ENCODE data around the gene STMND1. TPM values are rescaled to one million over a fixed set of nuclear protein-coding genes. Genes with fewer than 3 reads are reported as not detected.
A peak's percentile ranks its signal among the peaks of the same experiment; 100 is the strongest.
"Not testable (repeated sequence)": the region's sequence is repeated elsewhere in the genome, so short reads cannot be mapped to it uniquely, and the experiment has no call there.

Gene STMND1
- not detected for total RNA-seq

GRCh38 chr6:17101422-17102257 is at the start of gene STMND1:
TSS of gene STMND1 (plus strand) at chr6:17102050. CDS start at chr6:17102258, 208 bp downstream.
- H3K4me1 Mint-ChIP-seq, result peaks cover 2% of the 10 kb centered on the region
- peaks cover 36% of the 10 kb centered on the region for H3K27me3 Mint-ChIP-seq
- H3K9me3 Mint-ChIP-seq, result no peaks in the 10 kb centered on the region
- ChIA-PET CTCF (no interaction called here), POLR2A (no interaction called here)
- H3K4me3 Mint-ChIP-seq, result peak within 1 kb of the TSS; percentile 26
- H3K36me3 Mint-ChIP-seq (ENCODE audit: low read depth), result no peaks in the 10 kb centered on the region
- H3K27ac Mint-ChIP-seq, result no peak within 1 kb of the TSS
- DNase-seq, result no peak

GRCh38 chr6:17054647-17055046 is 47.2 kb upstream of the STMND1 start:
- H3K27ac Mint-ChIP-seq, result no peak overlapping the region
- H3K4me1 Mint-ChIP-seq, result no peaks in the 10 kb centered on the region
- CTCF ChIA-PET, result no interaction called here
- no peaks in the 10 kb centered on the region for H3K36me3 Mint-ChIP-seq (ENCODE audit: low read depth)
- no peak for DNase-seq
- POLR2A ChIA-PET, result no interaction called here
- no peak overlapping the region for H3K4me3 Mint-ChIP-seq
- H3K9me3 Mint-ChIP-seq, result no peaks in the 10 kb centered on the region
- H3K27me3 Mint-ChIP-seq, result peaks cover 6% of the 10 kb centered on the region

GRCh38 chr6:17057322-17057721 is 44.5 kb upstream of the STMND1 start:
- Mint-ChIP-seq H3K4me1 (no peaks in the 10 kb centered on the region), H3K27ac (no peak overlapping the region), H3K4me3 (no peak overlapping the region), H3K27me3 (peaks cover 8% of the 10 kb centered on the region), H3K9me3 (no peaks in the 10 kb centered on the region), H3K36me3 (ENCODE audit: low read depth) (no peaks in the 10 kb centered on the region)
- DNase-seq, result no peak
- ChIA-PET POLR2A (no interaction called here), CTCF (no interaction called here)

GRCh38 chr6:17058550-17058949 is 43.3 kb upstream of the STMND1 start:
- Mint-ChIP-seq H3K36me3 (ENCODE audit: low read depth) (no peaks in the 10 kb centered on the region), H3K9me3 (no peaks in the 10 kb centered on the region), H3K4me1 (no peaks in the 10 kb centered on the region), H3K27me3 (peaks cover 11% of the 10 kb centered on the region), H3K27ac (no peak overlapping the region), H3K4me3 (no peak overlapping the region)
- DNase-seq, result no peak
- ChIA-PET CTCF (no interaction called here), POLR2A (no interaction called here)

GRCh38 chr6:17059022-17059421 is 42.8 kb upstream of the STMND1 start:
- Mint-ChIP-seq H3K36me3 (ENCODE audit: low read depth) (no peaks in the 10 kb centered on the region), H3K4me3 (no peak overlapping the region), H3K9me3 (no peaks in the 10 kb centered on the region), H3K4me1 (no peaks in the 10 kb centered on the region), H3K27me3 (peaks cover 11% of the 10 kb centered on the region), H3K27ac (no peak overlapping the region)
- POLR2A ChIA-PET, result no interaction called here
- no peak for DNase-seq
- CTCF ChIA-PET, result no interaction called here

GRCh38 chr6:17059850-17060249 is 42.0 kb upstream of the STMND1 start:
- Mint-ChIP-seq H3K9me3 (no peaks in the 10 kb centered on the region), H3K27ac (no peak overlapping the region), H3K4me3 (no peak overlapping the region), H3K27me3 (peaks cover 14% of the 10 kb centered on the region), H3K4me1 (no peaks in the 10 kb centered on the region), H3K36me3 (ENCODE audit: low read depth) (no peaks in the 10 kb centered on the region)
- ChIA-PET CTCF (no interaction called here), POLR2A (no interaction called here)
- no peak for DNase-seq

- ChIA-PET CTCF (no interaction called here), POLR2A (no interaction called here)
- Mint-ChIP-seq H3K36me3 (ENCODE audit: low read depth) (no peaks in the 10 kb centered on the region), H3K4me3 (no peak overlapping the region), H3K9me3 (no peaks in the 10 kb centered on the region), H3K27ac (no peak overlapping the region), H3K27me3 (peaks cover 17% of the 10 kb centered on the region), H3K4me1 (no peaks in the 10 kb centered on the region)
- DNase-seq, result no peak
Observed at GRCh38 chr6:17061097-17061496, 40.8 kb upstream of the STMND1 start.

- Mint-ChIP-seq H3K27ac (no peak overlapping the region), H3K4me3 (no peak overlapping the region), H3K4me1 (no peaks in the 10 kb centered on the region), H3K27me3 (peaks cover 17% of the 10 kb centered on the region), H3K36me3 (ENCODE audit: low read depth) (no peaks in the 10 kb centered on the region), H3K9me3 (no peaks in the 10 kb centered on the region)
- CTCF ChIA-PET, result no interaction called here
- POLR2A ChIA-PET, result no interaction called here
- no peak for DNase-seq
Observed at GRCh38 chr6:17062871-17063440, 38.9 kb upstream of the STMND1 start.

- peaks cover 9% of the 10 kb centered on the region for H3K27me3 Mint-ChIP-seq
- no peak overlapping the region for H3K4me3 Mint-ChIP-seq
- CTCF ChIA-PET, result no interaction called here
- peaks cover 5% of the 10 kb centered on the region for H3K9me3 Mint-ChIP-seq
- POLR2A ChIA-PET, result no interaction called here
- no peaks in the 10 kb centered on the region for H3K36me3 Mint-ChIP-seq (ENCODE audit: low read depth)
- H3K4me1 Mint-ChIP-seq, result no peaks in the 10 kb centered on the region
- no peak overlapping the region for H3K27ac Mint-ChIP-seq
- no peak for DNase-seq
Observed at GRCh38 chr6:17064975-17065374, 36.9 kb upstream of the STMND1 start.

GRCh38 chr6:17066610-17067009 is 35.2 kb upstream of the STMND1 start:
- CTCF ChIA-PET, result no interaction called here
- POLR2A ChIA-PET, result no interaction called here
- Mint-ChIP-seq H3K27me3 (peaks cover 9% of the 10 kb centered on the region), H3K36me3 (ENCODE audit: low read depth) (no peaks in the 10 kb centered on the region), H3K27ac (no peak overlapping the region), H3K4me1 (no peaks in the 10 kb centered on the region), H3K9me3 (peaks cover 5% of the 10 kb centered on the region), H3K4me3 (no peak overlapping the region)
- no peak for DNase-seq

GRCh38 chr6:17068972-17069371 is 32.9 kb upstream of the STMND1 start:
- POLR2A ChIA-PET; H3K36me3 Mint-ChIP-seq (ENCODE audit: low read depth); DNase-seq; H3K4me1 Mint-ChIP-seq; H3K27ac Mint-ChIP-seq; H3K27me3 Mint-ChIP-seq; CTCF ChIA-PET; H3K4me3 Mint-ChIP-seq: not testable (repeated sequence)
- H3K9me3 Mint-ChIP-seq, result peaks cover 11% of the 10 kb centered on the region

GRCh38 chr6:17070400-17070799 is 31.4 kb upstream of the STMND1 start:
- H3K4me3 Mint-ChIP-seq; POLR2A ChIA-PET; H3K4me1 Mint-ChIP-seq; H3K27me3 Mint-ChIP-seq; CTCF ChIA-PET; DNase-seq; H3K27ac Mint-ChIP-seq; H3K36me3 Mint-ChIP-seq (ENCODE audit: low read depth): not testable (repeated sequence)
- H3K9me3 Mint-ChIP-seq, result peaks cover 13% of the 10 kb centered on the region

GRCh38 chr6:17073596-17073995 is 28.3 kb upstream of the STMND1 start:
- H3K9me3 Mint-ChIP-seq, result peaks cover 15% of the 10 kb centered on the region
- CTCF ChIA-PET; DNase-seq; H3K4me3 Mint-ChIP-seq; H3K27ac Mint-ChIP-seq; H3K27me3 Mint-ChIP-seq; H3K36me3 Mint-ChIP-seq (ENCODE audit: low read depth); H3K4me1 Mint-ChIP-seq; POLR2A ChIA-PET: not testable (repeated sequence)

GRCh38 chr6:17081273-17081672 is 20.6 kb upstream of the STMND1 start:
- H3K27ac Mint-ChIP-seq, result no peak overlapping the region
- H3K27me3 Mint-ChIP-seq, result peaks cover 5% of the 10 kb centered on the region
- H3K4me3 Mint-ChIP-seq, result no peak overlapping the region
- no peaks in the 10 kb centered on the region for H3K36me3 Mint-ChIP-seq (ENCODE audit: low read depth)
- CTCF ChIA-PET, result no interaction called here
- DNase-seq, result no peak
- POLR2A ChIA-PET, result no interaction called here
- no peaks in the 10 kb centered on the region for H3K4me1 Mint-ChIP-seq
- H3K9me3 Mint-ChIP-seq, result no peaks in the 10 kb centered on the region
